ENCODE measurements around the gene PIH1D1.
A peak's percentile ranks its signal among the peaks of the same experiment; 100 is the strongest.

Gene PIH1D1

GRCh38 chr19:49441210-49441959 lies 10.2 kb downstream of the PIH1D1 start, which contains the start of gene SLC17A7:
TSS of gene SLC17A7 (minus strand) at chr19:49441527. CDS start at chr19:49441379, 148 bp downstream.
- H3K14ac ChIP-seq (ENCODE audit: low read length), result no peak within 1 kb of the TSS
- peaks cover 0 to under 1% of the 10 kb centered on the region in 2 donors for H3K36me3 ChIP-seq (replicated peaks in 1 of 2; ENCODE audit: control insufficient read depth in 2 of 2, insufficient read depth in 2 of 2, low read length in 2 of 2)
- DNase-seq (ENCODE audit: low spot score), result peak; percentile 65
- no peak within 1 kb of the TSS for H4K91ac ChIP-seq (ENCODE audit: low read depth, low read length, poor library complexity)
- peaks cover 1% of the 10 kb centered on the region for H3K79me1 ChIP-seq (ENCODE audit: low read depth, low read length)
- no CpG with 5 or more reads among the region's 56 CpGs for WGBS, 2 donors (ENCODE audit: extremely low coverage in 2 of 2, insufficient read length in 2 of 2, insufficient replicate concordance in 1 of 2)
- H3K4me1 ChIP-seq (ENCODE audit: control insufficient read depth in 2 of 2, insufficient read depth in 1 of 2, low read depth in 1 of 2, low read length in 2 of 2), result peaks cover 0 to 14% of the 10 kb centered on the region in 2 donors
- H3K9me3 ChIP-seq (replicated peaks in 1 of 2; ENCODE audit: control insufficient read depth in 2 of 2, insufficient read depth in 1 of 2, low read depth in 1 of 2, low read length in 2 of 2), result peaks cover 0 to 1% of the 10 kb centered on the region in 2 donors
- peak within 1 kb of the TSS; percentile 72 for H2AK5ac ChIP-seq (ENCODE audit: low read depth, low read length)
- H2BK120ac ChIP-seq (ENCODE audit: low read depth, low read length), result peak within 1 kb of the TSS; percentile 30
- no peak within 1 kb of the TSS for H4K8ac ChIP-seq (ENCODE audit: low read depth, low read length)
- H2BK12ac ChIP-seq (ENCODE audit: low read length), result no peak within 1 kb of the TSS
- H3K4me2 ChIP-seq (ENCODE audit: insufficient read depth, low read length, poor library complexity, severe bottlenecking), result peak within 1 kb of the TSS; percentile 66
- H2BK15ac ChIP-seq (ENCODE audit: low read length), result peak within 1 kb of the TSS; percentile 87
- no peak within 1 kb of the TSS for H3K9ac ChIP-seq (ENCODE audit: low read depth, low read length, poor library complexity)
- no peak within 1 kb of the TSS for H3K23ac ChIP-seq (ENCODE audit: low read depth, low read length, poor library complexity)
- H3K4ac ChIP-seq (ENCODE audit: low read length), result no peak within 1 kb of the TSS
- peaks cover 16 to 60% (median 60%) of the 10 kb centered on the region in 3 experiments for H3K27me3 ChIP-seq (ENCODE audit: control insufficient read depth in 3 of 3, insufficient read depth in 3 of 3, low read depth in 1 of 3, low read length in 3 of 3)
- peak within 1 kb of the TSS; percentile 25 to 67 for H3K4me3 ChIP-seq (ENCODE audit: low read length in 2 of 2)
- H2AFZ ChIP-seq (ENCODE audit: low read length), result peak within 1 kb of the TSS; percentile 99
- no peak within 1 kb of the TSS for H3K27ac ChIP-seq (replicated peaks; ENCODE audit: low read length)
- no peak within 1 kb of the TSS for H2BK5ac ChIP-seq (ENCODE audit: low read length)
- peak within 1 kb of the TSS; percentile 80 for H3K18ac ChIP-seq (ENCODE audit: low read length)

DNA sequence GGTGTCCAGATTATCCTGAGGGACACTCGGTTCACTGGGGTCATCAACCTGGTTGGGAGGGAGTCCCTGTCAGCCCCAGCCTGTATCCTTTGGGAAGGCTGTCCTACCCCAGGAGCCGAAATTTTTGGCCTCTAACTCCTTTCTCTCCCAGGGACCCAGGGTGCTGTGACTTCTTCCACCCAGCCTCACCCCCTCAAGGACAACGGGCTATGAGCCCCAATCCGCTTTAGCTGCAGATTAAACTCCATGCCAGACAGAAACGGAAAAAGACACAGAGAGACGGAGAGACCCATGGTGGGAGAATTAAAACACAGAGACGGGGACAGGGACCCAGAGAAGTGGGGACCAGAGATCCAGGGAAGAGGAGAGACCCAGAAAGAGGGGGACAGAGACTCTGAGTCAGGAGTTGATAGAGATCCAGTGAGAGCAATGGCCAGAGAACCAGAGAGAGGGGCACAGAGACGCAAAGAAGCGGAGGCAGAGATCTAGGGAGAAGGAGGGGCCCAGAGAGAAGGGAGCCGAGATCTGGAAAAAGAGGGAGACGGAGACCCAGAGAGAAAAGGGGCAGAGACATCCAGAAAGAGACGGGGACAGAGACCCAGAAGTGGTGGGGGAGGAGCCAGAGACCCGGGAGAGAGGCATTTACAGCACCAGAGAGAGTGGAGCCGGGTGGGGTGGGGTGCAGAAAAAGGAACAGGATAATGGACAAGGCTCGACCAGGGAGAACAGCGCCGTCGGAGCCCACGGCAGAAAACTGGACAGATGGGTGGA lies 11.0 kb downstream of the PIH1D1 start:
- Histone ChIP-seq H3K27ac (replicated peaks; ENCODE audit: low read length) (no peak overlapping the region), H2BK12ac (ENCODE audit: low read length) (no peak overlapping the region), H3K4me2 (ENCODE audit: insufficient read depth, low read length, poor library complexity, severe bottlenecking) (peak overlapping the region; percentile 66), H3K4me3 (ENCODE audit: low read length in 2 of 2) (peak overlapping the region in 1 of 2 donors; percentile 67), H3K23ac (ENCODE audit: low read depth, low read length, poor library complexity) (no peak overlapping the region), H4K8ac (ENCODE audit: low read depth, low read length) (no peak overlapping the region), H2BK5ac (ENCODE audit: low read length) (no peak overlapping the region), H3K36me3 (replicated peaks in 1 of 2; ENCODE audit: control insufficient read depth in 2 of 2, insufficient read depth in 2 of 2, low read length in 2 of 2) (no peaks in the 10 kb centered on the region), H3K79me1 (ENCODE audit: low read depth, low read length) (peaks cover 1% of the 10 kb centered on the region), H3K27me3 (ENCODE audit: control insufficient read depth in 3 of 3, insufficient read depth in 3 of 3, low read depth in 1 of 3, low read length in 3 of 3) (peaks cover 18 to 68% (median 67%) of the 10 kb centered on the region in 3 experiments), H3K9ac (ENCODE audit: low read depth, low read length, poor library complexity) (no peak overlapping the region), H3K4ac (ENCODE audit: low read length) (no peak overlapping the region), H2BK15ac (ENCODE audit: low read length) (peak overlapping the region; percentile 87), H2AFZ (ENCODE audit: low read length) (no peak overlapping the region), H3K4me1 (ENCODE audit: control insufficient read depth in 2 of 2, insufficient read depth in 1 of 2, low read depth in 1 of 2, low read length in 2 of 2) (peaks cover 0 to 17% of the 10 kb centered on the region in 2 donors), H3K14ac (ENCODE audit: low read length) (no peak overlapping the region), H3K18ac (ENCODE audit: low read length) (peak overlapping the region; percentile 80), H3K9me3 (replicated peaks in 1 of 2; ENCODE audit: control insufficient read depth in 2 of 2, insufficient read depth in 1 of 2, low read depth in 1 of 2, low read length in 2 of 2) (peaks cover 0 to 5% of the 10 kb centered on the region in 2 donors), H4K91ac (ENCODE audit: low read depth, low read length, poor library complexity) (no peak overlapping the region), H2AK5ac (ENCODE audit: low read depth, low read length) (peak overlapping the region; percentile 72), H2BK120ac (ENCODE audit: low read depth, low read length) (peak overlapping the region; percentile 30)
- no CpG with 5 or more reads among the region's 19 CpGs for WGBS, 2 donors (ENCODE audit: extremely low coverage in 2 of 2, insufficient read length in 2 of 2, insufficient replicate concordance in 1 of 2)
- DNase-seq (ENCODE audit: low spot score), result no peak

DNA sequence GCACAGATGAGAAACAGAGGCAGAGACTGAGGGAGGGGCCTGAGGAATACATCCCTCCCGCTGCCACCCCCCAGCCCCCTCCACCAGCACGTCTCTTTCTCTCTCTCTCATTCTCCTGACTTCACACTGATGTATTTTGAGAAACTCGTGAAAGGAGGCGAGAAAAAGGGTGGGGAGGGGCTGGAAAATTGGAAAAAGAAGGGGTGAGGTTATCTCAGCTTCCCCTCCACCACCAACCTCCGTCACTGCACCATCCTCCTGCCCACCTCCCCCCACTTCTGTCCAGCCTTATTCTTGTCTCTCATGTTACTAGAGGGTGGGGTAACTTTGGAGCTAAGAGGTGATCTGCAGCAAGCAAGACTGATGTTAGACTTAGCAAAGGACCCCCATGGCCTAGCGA lies 11.8 kb downstream of the PIH1D1 start:
- H3K14ac ChIP-seq (ENCODE audit: low read length), result no peak overlapping the region
- no peak for DNase-seq (ENCODE audit: low spot score)
- H3K23ac ChIP-seq (ENCODE audit: low read depth, low read length, poor library complexity), result peak overlapping the region; percentile 4
- H2BK12ac ChIP-seq (ENCODE audit: low read length), result no peak overlapping the region
- H3K4me3 ChIP-seq (ENCODE audit: low read length in 2 of 2), result peak overlapping the region in 1 of 2 donors; percentile 48
- no peak overlapping the region for H3K18ac ChIP-seq (ENCODE audit: low read length)
- WGBS, 2 donors (ENCODE audit: extremely low coverage in 2 of 2, insufficient read length in 2 of 2, insufficient replicate concordance in 1 of 2), result no CpG with 5 or more reads among the region's 6 CpGs
- H2BK15ac ChIP-seq (ENCODE audit: low read length), result peak overlapping the region; percentile 45
- peaks cover 4 to 5% of the 10 kb centered on the region in 2 donors for H3K9me3 ChIP-seq (replicated peaks in 1 of 2; ENCODE audit: control insufficient read depth in 2 of 2, insufficient read depth in 1 of 2, low read depth in 1 of 2, low read length in 2 of 2)
- no peak overlapping the region for H4K91ac ChIP-seq (ENCODE audit: low read depth, low read length, poor library complexity)
- no peak overlapping the region for H2BK5ac ChIP-seq (ENCODE audit: low read length)
- H3K4ac ChIP-seq (ENCODE audit: low read length), result no peak overlapping the region
- no peaks in the 10 kb centered on the region for H3K36me3 ChIP-seq (replicated peaks in 1 of 2; ENCODE audit: control insufficient read depth in 2 of 2, insufficient read depth in 2 of 2, low read length in 2 of 2)
- H3K4me1 ChIP-seq (ENCODE audit: control insufficient read depth in 2 of 2, insufficient read depth in 1 of 2, low read depth in 1 of 2, low read length in 2 of 2), result peaks cover 0 to 17% of the 10 kb centered on the region in 2 donors
- peaks cover 1% of the 10 kb centered on the region for H3K79me1 ChIP-seq (ENCODE audit: low read depth, low read length)
- H3K4me2 ChIP-seq (ENCODE audit: insufficient read depth, low read length, poor library complexity, severe bottlenecking), result no peak overlapping the region
- H3K9ac ChIP-seq (ENCODE audit: low read depth, low read length, poor library complexity), result peak overlapping the region; percentile 17
- H2BK120ac ChIP-seq (ENCODE audit: low read depth, low read length), result no peak overlapping the region
- no peak overlapping the region for H3K27ac ChIP-seq (replicated peaks; ENCODE audit: low read length)
- peaks cover 18 to 75% (median 68%) of the 10 kb centered on the region in 3 experiments for H3K27me3 ChIP-seq (ENCODE audit: control insufficient read depth in 3 of 3, insufficient read depth in 3 of 3, low read depth in 1 of 3, low read length in 3 of 3)
- peak overlapping the region; percentile 72 for H2AK5ac ChIP-seq (ENCODE audit: low read depth, low read length)
- H2AFZ ChIP-seq (ENCODE audit: low read length), result no peak overlapping the region
- H4K8ac ChIP-seq (ENCODE audit: low read depth, low read length), result no peak overlapping the region

DNA sequence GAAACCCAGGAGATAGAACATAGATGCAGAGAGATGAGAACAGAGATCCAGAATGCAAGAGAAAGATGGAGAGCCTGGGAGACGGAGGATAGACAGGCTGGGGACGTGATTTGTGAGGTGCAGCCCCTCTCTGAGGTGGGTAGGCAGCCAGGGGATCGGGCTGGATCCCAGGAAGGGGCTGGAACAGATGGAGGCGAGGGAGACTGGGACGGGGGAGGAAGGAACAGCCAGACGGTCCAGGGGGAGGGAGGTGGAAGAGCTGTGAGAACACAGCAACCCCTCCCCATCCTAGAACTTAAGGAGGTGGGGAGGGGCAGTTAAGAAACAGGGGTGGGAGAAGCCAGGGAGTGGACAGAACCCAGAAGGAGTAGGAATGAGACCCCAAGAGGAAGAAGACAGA lies 13.4 kb downstream of the PIH1D1 start:
- H2BK12ac ChIP-seq (ENCODE audit: low read length), result no peak overlapping the region
- H4K8ac ChIP-seq (ENCODE audit: low read depth, low read length), result no peak overlapping the region
- H2BK120ac ChIP-seq (ENCODE audit: low read depth, low read length), result no peak overlapping the region
- H2AK5ac ChIP-seq (ENCODE audit: low read depth, low read length), result no peak overlapping the region
- no peak overlapping the region for H3K14ac ChIP-seq (ENCODE audit: low read length)
- peaks cover 1% of the 10 kb centered on the region for H3K79me1 ChIP-seq (ENCODE audit: low read depth, low read length)
- peak overlapping the region; percentile 20 for H3K18ac ChIP-seq (ENCODE audit: low read length)
- H3K4ac ChIP-seq (ENCODE audit: low read length), result no peak overlapping the region
- no peak overlapping the region for H3K4me3 ChIP-seq (ENCODE audit: low read length in 2 of 2)
- H3K4me2 ChIP-seq (ENCODE audit: insufficient read depth, low read length, poor library complexity, severe bottlenecking), result no peak overlapping the region
- DNase-seq (ENCODE audit: low spot score), result no peak
- no peak overlapping the region for H2AFZ ChIP-seq (ENCODE audit: low read length)
- H3K23ac ChIP-seq (ENCODE audit: low read depth, low read length, poor library complexity), result no peak overlapping the region
- no peak overlapping the region for H3K27ac ChIP-seq (replicated peaks; ENCODE audit: low read length)
- WGBS, 2 donors (ENCODE audit: extremely low coverage in 2 of 2, insufficient read length in 2 of 2, insufficient replicate concordance in 1 of 2), result no CpG with 5 or more reads among the region's 6 CpGs
- H3K27me3 ChIP-seq (ENCODE audit: control insufficient read depth in 3 of 3, insufficient read depth in 3 of 3, low read depth in 1 of 3, low read length in 3 of 3), result peaks cover 18 to 90% (median 71%) of the 10 kb centered on the region in 3 experiments
- peaks cover 8% of the 10 kb centered on the region in 2 donors for H3K9me3 ChIP-seq (replicated peaks in 1 of 2; ENCODE audit: control insufficient read depth in 2 of 2, insufficient read depth in 1 of 2, low read depth in 1 of 2, low read length in 2 of 2)
- no peak overlapping the region for H2BK5ac ChIP-seq (ENCODE audit: low read length)
- no peak overlapping the region for H4K91ac ChIP-seq (ENCODE audit: low read depth, low read length, poor library complexity)
- H3K36me3 ChIP-seq (replicated peaks in 1 of 2; ENCODE audit: control insufficient read depth in 2 of 2, insufficient read depth in 2 of 2, low read length in 2 of 2), result no peaks in the 10 kb centered on the region
- no peak overlapping the region for H3K9ac ChIP-seq (ENCODE audit: low read depth, low read length, poor library complexity)
- H2BK15ac ChIP-seq (ENCODE audit: low read length), result no peak overlapping the region
- peaks cover 0 to 17% of the 10 kb centered on the region in 2 donors for H3K4me1 ChIP-seq (ENCODE audit: control insufficient read depth in 2 of 2, insufficient read depth in 1 of 2, low read depth in 1 of 2, low read length in 2 of 2)
